B cell (primary cell): Measurements from ENCODE around the gene C5orf15.

Experiments used
- CTCF ChIP-seq: fragments of 200-600 bp; IDR thresholded peaks from one replicate; pipeline ENCODE4 v1.8.0; 2022; ENCODE audit warnings: antibody characterized with exemption, mild to moderate bottlenecking
- EZH2 ChIP-seq: IDR thresholded peaks from 2 replicates; pipeline ENCODE4 v1.6.1; 2012; ENCODE audit warnings: borderline replicate concordance, low read depth, mild to moderate bottlenecking, moderate library complexity, low read length; ENCODE audit not compliant: insufficient read depth, poor library complexity, severe bottlenecking

DNA sequence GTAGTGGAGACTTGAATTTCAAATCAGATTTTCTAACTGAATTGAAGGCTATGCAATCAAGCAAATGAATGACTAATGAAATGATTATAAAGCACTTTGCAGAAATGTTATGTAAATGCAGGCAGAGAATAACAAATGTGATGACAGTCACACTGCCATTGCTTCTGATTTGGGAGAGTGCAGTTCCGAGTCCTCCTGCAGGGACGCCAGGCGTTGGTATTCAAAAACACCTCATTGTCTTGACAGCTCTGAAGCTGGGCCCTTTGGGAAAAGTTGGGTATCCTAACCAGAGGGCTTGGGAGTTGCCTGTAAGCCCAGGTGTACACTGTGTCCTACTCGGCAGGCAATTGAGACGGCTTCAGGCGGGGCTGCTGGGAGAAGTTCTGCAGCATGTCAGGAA is 57.9 kb downstream of the C5orf15 start:
- TF ChIP-seq CTCF (no peak), EZH2 (no peak)
